Stimulated activated CD4-positive, alpha-beta T cell treated with anti-CD3 and anti-CD28 coated beads, Interleukin-4, amount 100 ng/mL, for 4 hours (primary cell): ENCODE data around the gene WNK4.

Experiments used
- DNase-seq, 2 experiments: peaks; one replicate each; pipeline ENCODE4 v3.0.0-alpha.2; 2020

WNK4 gene

DNA sequence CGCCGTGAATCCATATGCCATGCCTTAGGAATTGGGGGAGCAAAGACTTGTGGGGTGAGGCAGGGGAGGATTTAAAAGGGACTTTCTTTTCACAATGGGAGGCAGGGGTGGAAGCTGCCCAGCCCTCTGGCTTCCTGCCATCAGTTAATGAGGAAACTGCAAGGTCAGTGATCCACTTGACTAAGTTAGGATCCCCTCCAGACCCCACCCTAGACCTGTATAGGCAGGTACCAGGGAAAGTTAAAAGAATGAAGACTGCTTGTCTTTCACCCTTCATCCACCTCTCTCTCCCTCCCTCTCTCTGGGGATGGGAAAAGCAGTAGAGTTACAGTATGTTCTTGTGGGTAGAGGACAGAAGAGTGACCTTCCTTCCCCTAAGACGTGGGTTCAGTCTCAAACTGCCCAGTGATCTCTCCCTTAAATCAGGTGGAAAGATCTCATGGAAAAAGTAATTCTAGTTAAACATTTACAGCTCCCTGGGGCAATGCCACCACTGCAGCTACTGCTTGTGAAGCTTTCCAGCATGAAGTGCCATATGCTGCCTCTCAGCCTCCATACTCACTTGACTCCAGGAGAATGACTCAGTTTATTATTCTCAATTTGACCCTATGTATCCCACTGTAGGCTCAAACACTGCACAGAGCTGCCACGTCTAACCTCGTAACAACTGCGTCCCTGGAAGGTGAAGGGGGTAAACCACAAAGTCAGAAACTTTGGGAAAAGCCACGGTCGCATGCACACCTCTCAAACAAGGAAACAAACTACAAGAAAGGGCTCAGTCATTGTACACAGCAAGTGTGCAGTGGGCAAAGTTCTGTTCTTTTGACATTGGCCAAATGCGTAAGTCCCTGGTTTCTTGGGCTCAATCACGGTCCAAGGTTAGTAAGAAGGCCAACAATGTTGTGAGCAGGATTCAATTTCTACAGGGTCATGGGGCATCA, 16.9 kb downstream of the WNK4 start:
- DNase-seq, result no peak

DNA sequence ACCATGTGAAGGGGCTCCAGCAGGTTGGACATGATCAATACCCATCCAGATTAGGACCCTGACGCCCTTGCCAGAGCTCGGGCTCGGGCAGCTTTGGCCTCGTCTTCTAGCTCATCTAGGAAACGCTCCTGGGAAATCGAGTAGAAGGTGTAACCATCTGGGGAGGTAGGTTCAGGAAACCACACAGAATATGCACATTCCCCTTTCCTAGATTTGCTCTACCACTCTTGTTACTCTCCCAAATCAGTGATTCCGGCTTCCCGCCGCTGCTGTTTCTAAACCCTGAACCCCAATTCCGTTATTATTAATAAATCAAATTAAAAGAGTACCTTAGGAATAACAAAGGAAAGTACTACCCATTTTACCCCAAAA, 17.6 kb downstream of the WNK4 start:
- no peak for DNase-seq

GRCh38 chr17:42798383-42799380, 18.3 kb downstream of the WNK4 start, which contains the start of the genes CNTD1 and COA3:
CNTD1 (plus strand) TSS chr17:42798861; CDS start chr17:42799068, 207 bp downstream.
COA3 (minus strand) TSS chr17:42798704; CDS start chr17:42798681, 23 bp downstream.
- peak; percentile 74 to 79 for DNase-seq

DNA sequence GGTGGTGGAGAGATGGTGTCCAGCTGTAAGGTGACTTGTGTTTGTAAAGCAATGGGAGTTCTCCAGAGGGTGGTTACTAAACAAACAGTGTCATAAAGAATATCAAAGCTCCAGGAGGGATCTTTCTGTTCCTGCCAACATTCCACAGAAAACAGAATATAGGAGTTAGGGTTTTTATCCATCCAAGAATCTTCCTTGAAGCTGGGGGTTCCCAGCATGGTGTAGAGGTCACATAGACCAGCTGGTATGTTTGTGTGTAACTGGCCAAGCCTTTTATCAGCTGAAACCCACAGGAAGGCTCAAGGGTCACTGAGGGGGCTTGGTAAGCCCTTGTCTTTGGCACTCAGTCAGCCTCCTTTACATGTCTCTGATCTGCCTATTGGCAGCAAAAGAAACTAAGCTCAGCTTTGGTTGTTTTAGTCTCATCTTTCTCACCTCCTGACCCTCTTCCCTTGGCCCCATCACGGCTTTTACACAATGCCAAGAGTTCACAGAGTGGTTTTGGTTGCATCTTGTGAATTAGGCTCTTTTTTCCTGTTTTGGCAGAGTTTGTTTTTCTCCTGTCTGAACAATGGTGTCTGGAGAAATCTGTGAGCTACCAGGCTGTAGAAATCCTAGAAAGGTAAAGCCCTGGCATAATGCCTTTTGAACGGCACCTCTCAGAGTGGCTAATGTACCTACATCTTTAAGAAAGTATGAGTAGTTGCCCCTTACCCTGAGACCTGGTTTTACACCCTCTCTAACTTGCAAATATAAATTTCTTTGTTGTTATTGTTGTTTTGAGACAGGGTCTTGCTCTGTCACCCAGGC, 22.9 kb downstream of the WNK4 start:
- DNase-seq, result no peak

- no peak for DNase-seq
These were observed 24.5 kb downstream of the WNK4 start for GRCh38 chr17:42804918-42805367.

DNA sequence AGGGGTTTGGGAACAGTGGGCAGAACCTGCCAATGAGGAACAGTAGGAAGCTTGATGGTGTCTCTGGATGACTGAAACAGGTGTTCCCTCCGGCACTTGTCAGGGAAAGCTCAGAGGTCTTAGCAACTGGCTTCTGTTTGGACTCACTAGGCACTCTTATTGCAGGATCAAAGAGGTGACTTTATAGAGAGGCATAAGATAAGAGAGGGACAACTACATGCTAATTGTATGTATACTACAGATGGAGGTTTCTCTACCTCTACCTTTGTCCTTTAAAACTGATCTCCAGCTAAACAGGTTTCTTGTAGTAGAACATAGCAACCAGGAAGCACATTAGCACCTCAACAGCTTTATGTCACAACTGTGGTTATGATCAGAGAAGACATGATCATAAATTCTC, 25.8 kb downstream of the WNK4 start:
- no peak for DNase-seq

- no peak for DNase-seq
These were observed 28.8 kb downstream of the WNK4 start for GRCh38 chr17:42809250-42809649.

DNA sequence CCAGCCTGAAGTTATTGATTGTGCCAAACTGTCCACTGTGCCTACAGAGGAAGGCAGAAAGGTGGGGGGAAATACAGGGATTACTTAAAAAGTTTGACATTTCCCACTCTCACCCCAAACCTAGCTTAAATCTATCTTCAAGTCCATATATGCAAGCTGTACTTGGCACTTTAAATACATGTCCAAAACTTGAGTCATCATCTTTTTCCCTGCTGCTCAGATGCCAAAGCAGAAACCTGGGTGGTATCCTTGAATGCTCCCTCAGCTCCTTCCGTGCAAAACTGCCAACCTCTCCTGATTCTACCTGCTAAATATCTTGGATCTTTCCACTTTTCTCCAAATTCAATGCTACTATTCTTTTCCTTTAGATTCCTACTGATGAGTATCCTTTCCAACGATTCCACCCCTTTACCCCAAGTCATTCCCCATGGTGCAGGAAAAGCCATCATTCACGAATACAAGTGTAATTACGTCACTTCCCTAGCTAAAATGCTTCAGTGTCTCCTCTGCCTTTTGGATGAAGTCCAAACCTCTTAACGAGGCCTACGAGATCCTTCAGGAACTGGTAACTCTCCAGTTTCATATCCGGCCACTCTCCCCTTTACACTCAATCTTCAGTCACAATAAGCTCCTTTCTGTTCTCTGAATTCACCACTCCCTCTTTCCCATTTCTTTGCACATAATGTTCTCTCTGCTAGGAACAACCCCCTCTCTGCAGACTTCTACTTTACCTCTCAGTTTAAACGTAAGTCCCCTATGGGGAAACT, 34.4 kb downstream of the WNK4 start:
- no peak for DNase-seq

- no peak for DNase-seq
These were observed 37.5 kb downstream of the WNK4 start for GRCh38 chr17:42817866-42818265.

GRCh38 chr17:42818379-42818778, 38.0 kb downstream of the WNK4 start:
- DNase-seq, result no peak

DNA sequence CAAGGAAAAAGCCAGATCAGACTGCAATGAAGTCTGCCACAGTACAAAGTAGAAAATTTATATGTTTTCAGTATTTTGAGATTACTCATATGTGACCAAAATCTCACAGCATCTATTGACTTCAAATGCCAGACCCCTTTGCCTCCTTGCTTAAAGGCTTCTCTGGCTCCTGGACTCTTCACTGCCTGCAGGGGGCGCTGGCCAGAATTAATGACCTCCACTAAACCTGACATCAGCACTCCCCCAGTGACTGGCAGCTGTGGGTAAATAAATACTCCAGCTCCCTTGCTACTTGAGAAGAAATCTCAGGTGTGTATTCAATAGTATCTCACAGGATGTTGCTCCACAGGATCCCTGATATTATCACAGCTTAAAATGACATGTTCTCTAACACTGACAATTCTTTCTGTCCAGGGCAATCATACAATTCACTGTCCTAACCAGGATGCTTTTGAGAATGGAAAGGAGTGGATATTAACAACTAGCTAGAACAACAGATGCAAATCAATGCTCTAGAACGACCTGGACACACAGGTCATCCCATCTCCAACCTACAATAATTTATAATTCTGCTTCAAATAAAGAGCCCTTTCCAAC, 39.6 kb downstream of the WNK4 start:
- DNase-seq, result peak; percentile 50 to 59

GRCh38 chr17:42821176-42821575, 40.8 kb downstream of the WNK4 start:
- DNase-seq, result no peak

- no peak for DNase-seq
These were observed 47.1 kb downstream of the WNK4 start for GRCh38 chr17:42827472-42827871.

DNA sequence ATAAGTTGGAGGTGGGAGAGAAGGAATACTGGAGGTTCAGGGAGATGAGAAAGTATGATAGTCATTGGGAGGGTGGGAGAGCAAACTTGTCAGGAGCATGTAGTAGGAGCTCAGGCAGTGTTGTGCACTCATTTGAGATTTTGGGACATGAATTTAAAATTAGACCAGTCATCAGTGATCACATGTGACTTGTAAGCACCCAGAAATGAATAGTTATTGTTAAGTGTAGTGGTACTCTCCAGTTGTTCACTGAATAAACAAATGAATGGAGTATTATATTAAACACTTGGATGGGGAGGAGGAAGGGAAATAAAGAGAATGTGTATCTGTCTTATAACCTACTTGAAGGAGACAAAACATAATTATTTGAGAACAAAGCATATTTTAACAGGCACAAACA, 50.6 kb downstream of the WNK4 start:
- DNase-seq, result no peak

- no peak for DNase-seq
These were observed 52.0 kb downstream of the WNK4 start for GRCh38 chr17:42832213-42832933.

DNA sequence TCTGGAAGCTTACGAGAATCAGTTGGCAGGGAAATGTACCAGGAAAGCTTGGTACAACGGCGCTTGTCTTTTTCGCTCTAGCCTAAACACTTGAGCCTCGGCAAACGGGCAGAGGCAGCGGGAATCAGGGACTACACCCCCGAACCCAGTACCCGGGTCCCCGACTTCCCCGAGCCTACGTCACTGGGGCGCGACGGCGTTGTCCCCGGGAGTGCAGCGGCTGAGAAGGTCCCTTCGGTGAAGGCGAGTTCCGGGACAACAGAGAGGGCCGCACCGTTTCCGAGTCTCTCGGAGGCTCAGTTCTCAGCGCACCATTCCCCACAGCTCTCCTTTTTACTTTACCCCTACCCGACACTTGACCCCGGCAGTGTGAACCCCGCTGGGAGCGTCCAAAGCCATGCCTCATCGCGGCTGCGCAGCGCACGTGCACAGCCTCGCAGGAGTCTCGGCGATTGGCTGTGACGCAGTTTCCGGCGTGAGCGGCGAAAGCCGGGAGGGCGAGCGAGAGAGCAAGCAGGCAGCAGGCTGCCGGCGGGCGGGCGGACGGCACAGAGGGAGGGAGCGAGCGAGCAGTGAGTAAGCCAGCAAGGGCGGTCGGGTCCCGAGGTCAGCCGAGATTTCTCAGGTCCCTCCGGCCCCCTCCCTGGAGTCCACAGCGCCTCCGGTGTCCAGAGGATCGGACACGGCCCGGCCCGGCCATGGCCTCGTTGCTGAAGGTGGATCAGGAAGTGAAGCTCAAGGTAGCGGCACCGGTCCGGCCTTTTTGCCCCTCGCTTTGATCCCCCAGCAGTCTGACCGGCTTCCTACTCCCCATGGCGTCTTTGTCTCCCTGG, 52.7 kb downstream of the WNK4 start, which contains the start of gene PSME3:
Gene PSME3, plus strand, starts transcription at position 464 of the 833 bp plus-strand sequence. Its CDS starts 235 bp downstream, at position 699.
- peak; percentile 87 to 90 for DNase-seq

DNA sequence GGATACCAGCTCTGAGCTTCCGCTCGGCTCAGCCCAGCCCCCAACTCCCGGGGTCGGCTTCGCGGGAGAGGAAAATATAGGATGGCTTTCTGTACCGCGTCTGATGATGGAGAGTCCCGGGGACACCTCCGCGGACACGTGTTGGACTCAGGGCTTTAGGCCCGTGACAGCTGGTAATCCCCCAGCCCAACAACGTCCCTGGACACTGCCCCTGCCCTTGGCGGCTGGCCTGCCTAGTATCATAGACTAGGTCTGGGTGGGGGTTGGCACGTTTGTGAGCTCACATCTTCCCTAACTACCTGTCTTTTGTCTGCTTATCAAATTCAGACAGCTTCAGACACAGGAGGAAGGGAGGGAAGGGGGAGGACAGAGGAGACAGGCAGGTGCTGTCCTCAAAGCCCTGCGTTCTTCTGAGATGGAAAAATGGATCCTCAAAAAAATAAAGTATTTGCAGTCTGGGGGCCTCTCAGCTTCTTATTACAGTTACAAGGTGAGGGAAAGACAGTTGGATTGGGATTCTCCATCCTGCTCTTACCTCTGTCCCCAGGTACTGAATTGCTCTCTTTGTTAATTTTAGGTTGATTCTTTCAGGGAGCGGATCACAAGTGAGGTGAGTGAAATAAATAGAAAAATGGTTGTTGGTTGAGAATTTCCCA, 53.5 kb downstream of the WNK4 start:
- no peak for DNase-seq

- no peak for DNase-seq
These were observed 55.3 kb downstream of the WNK4 start for GRCh38 chr17:42835732-42836131.
